CD4-positive, alpha-beta T cell treated with Interleukin-17A for 4 hours (primary cell): ENCODE results near the gene ANKLE2.

ENCODE experiments used
- DNase-seq: peaks from one replicate; pipeline ENCODE4 v3.0.0-alpha.2; 2020; ENCODE audit warnings: mixed read lengths

The ANKLE2 gene

DNA sequence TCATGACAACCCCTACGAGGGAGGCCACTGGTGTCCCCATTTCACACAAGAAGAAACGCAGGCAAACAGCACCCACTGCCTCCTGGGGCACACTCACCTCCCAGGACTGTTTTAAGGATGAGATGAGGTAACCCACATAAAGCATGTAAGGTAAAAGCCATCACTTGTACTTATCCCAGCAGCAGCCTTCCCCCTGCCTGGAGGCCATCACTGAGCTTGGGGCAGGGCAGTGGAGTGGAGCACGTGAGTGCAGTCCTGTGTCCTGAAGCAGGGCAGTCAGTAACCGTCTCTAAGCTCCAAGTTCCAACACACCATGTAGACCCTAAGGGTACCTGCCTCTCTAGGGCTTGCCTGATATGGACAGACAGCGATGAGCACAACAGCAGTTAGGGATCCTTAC lies 76.2 kb downstream of the ANKLE2 start:
- no peak for DNase-seq

GRCh38 chr12:132677492-132677891 lies 84.1 kb downstream of the ANKLE2 start:
- DNase-seq, result no peak

DNA sequence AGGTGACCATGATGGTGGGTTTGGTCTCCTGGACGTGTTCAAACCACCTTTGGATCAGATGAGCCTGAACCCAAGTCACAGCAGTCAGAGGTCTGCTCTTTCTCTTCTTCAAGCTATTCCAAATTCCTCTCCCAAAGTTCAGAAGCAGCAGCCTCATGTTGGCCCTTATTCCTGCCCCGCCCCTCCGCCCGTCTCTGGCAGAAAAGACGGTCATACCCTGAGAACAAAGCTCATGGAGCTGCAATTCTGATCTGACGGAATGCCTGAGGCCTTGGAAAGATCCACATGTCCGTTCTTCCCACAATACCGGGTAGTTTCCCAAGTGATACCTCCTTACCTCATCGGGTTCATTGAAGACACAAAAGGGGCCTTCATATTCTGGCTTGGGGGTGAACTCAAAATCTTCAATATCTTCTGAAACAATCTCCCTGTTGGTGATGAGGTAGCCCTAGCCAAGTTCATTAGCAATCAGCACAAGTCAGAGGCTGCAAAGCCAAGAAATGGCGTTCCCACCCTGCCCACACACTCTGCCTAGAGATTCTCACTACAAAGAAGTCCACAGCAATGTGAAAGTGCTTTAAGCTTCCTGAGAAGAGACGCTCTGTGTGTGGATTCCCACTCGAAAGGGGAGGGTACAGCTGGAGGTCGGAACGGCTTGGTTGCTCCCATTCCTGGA lies 85.7 kb downstream of the ANKLE2 start:
- no peak for DNase-seq
